Measurements from ENCODE around the gene NOC3L. TPM values are rescaled to one million over a fixed set of nuclear protein-coding genes. Genes with fewer than 3 reads are reported as not detected.

The NOC3L gene
- 9.0 and 15.4 TPM in 2 replicates for polyA plus RNA-seq (2012; rRNA removed)
- polyA plus RNA-seq (2012; cell fraction: cytosol; rRNA removed) = 12.4 and 13.4 TPM in 2 replicates
- polyA plus RNA-seq (2012; cell fraction: nucleus; rRNA removed) = 13.5 and 36.9 TPM in 2 replicates

GRCh38 chr10:94362360-94363250 lies at the start of gene NOC3L:
Gene NOC3L (minus strand): TSS chr10:94362939. CDS start chr10:94362838, 101 bp downstream.
- Histone ChIP-seq H3K27me3 (ENCODE audit: insufficient read depth) (no peaks in the 10 kb centered on the region), H2AFZ (ENCODE audit: low read depth) (peak within 1 kb of the TSS; percentile 85), H3K4me1 (ENCODE audit: control insufficient read depth in 1 of 2, insufficient read depth in 2 of 2, low read depth in 1 of 2, low read length in 1 of 2) (peaks cover 7 to 10% of the 10 kb centered on the region in 2 experiments; a peak in 3 of 4 replicates), H4K20me1 (ENCODE audit: insufficient read depth) (no peaks in the 10 kb centered on the region), H3K9ac (peak within 1 kb of the TSS; percentile 72), H3K4me2 (peak within 1 kb of the TSS; percentile 78), H3F3A (replicated peaks; ENCODE audit: insufficient read depth) (peaks cover 21% of the 10 kb centered on the region), H3K27ac (ENCODE audit: low read depth in 2 of 2, low read length in 1 of 2) (peak within 1 kb of the TSS; percentile 76 to 81), H3K79me2 (ENCODE audit: insufficient read depth) (peaks cover 36% of the 10 kb centered on the region), H3K36me3 (replicated peaks in 1 of 2; ENCODE audit: control insufficient read depth in 1 of 2, insufficient read depth in 2 of 2, low read length in 1 of 2) (peaks cover 4% of the 10 kb centered on the region in 2 experiments), H3K4me3 (ENCODE audit: low read depth in 2 of 2, low read length in 1 of 2) (peak within 1 kb of the TSS; percentile 79 to 87), H3K9me3 (no peaks in the 10 kb centered on the region), H3K9me2 (no peaks in the 10 kb centered on the region)
- ChIA-PET POLR2A (interaction anchor here (1.7 kb wide), 1 partner anchor 40 kb away, joined by 8 read pairs; the partner anchor contains the start of gene TBC1D12), CTCF (interaction anchor here (0.7 to 2.9 kb wide), 14 partner anchors 8 to 834 kb away, joined by 3 to 18 read pairs (median 4); partner anchors contain the start of gene TBC1D12)
- under 1% methylated on average over 25 of the region's 55 CpGs for WGBS (ENCODE audit: low lambda C conversion rate)
- peak; percentile 93 for DNase-seq
- TF ChIP-seq SMC3 (IDR thresholded peaks at IDR 0.05; ENCODE audit: low read depth, low read length) (peak; percentile 57), TCF12 (IDR thresholded peaks at IDR 0.05) (peak; percentile 33; the same call in 1 of the 2 replicates), ELF1 (IDR thresholded peaks at IDR 0.05) (peak; percentile 75), ZBTB33 (IDR thresholded peaks at IDR 0.05; ENCODE audit: borderline replicate concordance, low read depth) (peak; percentile 96), USF2 (IDR thresholded peaks at IDR 0.05; ENCODE audit: borderline replicate concordance, low read depth, low read length) (no peak), POLR2AphosphoS5 (IDR thresholded peaks at IDR 0.05; ENCODE audit: low read depth, low read length) (peak; percentile 93), YY1 (IDR thresholded peaks at IDR 0.05; ENCODE audit: low read depth) (0 out of 2 replicates have a peak, but pooled peaks have one; percentile 41), RFX5 (IDR thresholded peaks at IDR 0.05; ENCODE audit: low read length) (0 out of 2 replicates have a peak, but pooled peaks have one; percentile 47), RCOR1 (IDR thresholded peaks at IDR 0.05; ENCODE audit: low read length) (peak; percentile 20; the same call in 1 of the 2 replicates), EP300 (IDR thresholded peaks at IDR 0.05; ENCODE audit: borderline replicate concordance in 1 of 2, low read depth in 1 of 2, low read length in 1 of 2) (peak in 1 of 2 experiments; percentile 34; a peak in 1 of 4 replicates), CHD2 (IDR thresholded peaks at IDR 0.05; ENCODE audit: low read length, partially characterized antibody) (peak; percentile 98), NFIC (IDR thresholded peaks at IDR 0.05; ENCODE audit: borderline replicate concordance) (no peak), MXI1 (IDR thresholded peaks at IDR 0.05; ENCODE audit: low read depth, low read length) (peak; percentile 100), TAF1 (IDR thresholded peaks at IDR 0.05; ENCODE audit: borderline replicate concordance, low read depth, low read length) (no peak; the same call in none of the 2 replicates), PBX3 (IDR thresholded peaks at IDR 0.05) (0 out of 2 replicates have a peak, but pooled peaks have one; percentile 46), CTCF (IDR thresholded peaks at IDR 0.05) (peak; percentile 85), FOXJ3 (CRISPR knock-in tag; IDR thresholded peaks at IDR 0.05) (peak; percentile 70; the same call in 1 of the 2 replicates), EZH2phosphoT487 (IDR thresholded peaks at IDR 0.05; ENCODE audit: borderline replicate concordance, low read depth) (no peak), GATA2 (CRISPR knock-in tag; IDR thresholded peaks at IDR 0.05) (no peak; the same call in 1 of the 2 replicates), IRF3 (IDR thresholded peaks at IDR 0.05; ENCODE audit: low read depth, low read length) (no peak), MAX (IDR thresholded peaks at IDR 0.05; ENCODE audit: low read depth) (peak; percentile 99), RXRA (IDR thresholded peaks at IDR 0.05; ENCODE audit: borderline replicate concordance, low read depth) (no peak), MEF2A (IDR thresholded peaks at IDR 0.05; ENCODE audit: borderline replicate concordance, low read depth) (no peak), FOXM1 (IDR thresholded peaks at IDR 0.05; ENCODE audit: low read depth) (0 out of 2 replicates have a peak, but pooled peaks have one; percentile 49)

Data from SK-N-SH (cell line).